Choroid plexus epithelial cell (primary cell): ENCODE data around the gene ABHD3.

ENCODE experiments used
- DNase-seq: peaks from one replicate; pipeline ENCODE4 v3.0.0-alpha.2; 2010; ENCODE audit warnings: low read depth
- H3K4me3 ChIP-seq: 2 replicates; pipeline ENCODE4 v1.5.1; 2011; ENCODE audit warnings: low read depth, mild to moderate bottlenecking, control low read depth, low read length, moderate library complexity
- TF ChIP-seq, protein P1 (sequence below): conservative IDR thresholded peaks from 2 replicates; pipeline ENCODE4 v1.5.1; 2011; ENCODE audit warnings: low read depth, mild to moderate bottlenecking, control low read depth, inconsistent platforms, low read length, moderate library complexity

ABHD3 gene, protein sequence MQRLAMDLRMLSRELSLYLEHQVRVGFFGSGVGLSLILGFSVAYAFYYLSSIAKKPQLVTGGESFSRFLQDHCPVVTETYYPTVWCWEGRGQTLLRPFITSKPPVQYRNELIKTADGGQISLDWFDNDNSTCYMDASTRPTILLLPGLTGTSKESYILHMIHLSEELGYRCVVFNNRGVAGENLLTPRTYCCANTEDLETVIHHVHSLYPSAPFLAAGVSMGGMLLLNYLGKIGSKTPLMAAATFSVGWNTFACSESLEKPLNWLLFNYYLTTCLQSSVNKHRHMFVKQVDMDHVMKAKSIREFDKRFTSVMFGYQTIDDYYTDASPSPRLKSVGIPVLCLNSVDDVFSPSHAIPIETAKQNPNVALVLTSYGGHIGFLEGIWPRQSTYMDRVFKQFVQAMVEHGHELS

DNA sequence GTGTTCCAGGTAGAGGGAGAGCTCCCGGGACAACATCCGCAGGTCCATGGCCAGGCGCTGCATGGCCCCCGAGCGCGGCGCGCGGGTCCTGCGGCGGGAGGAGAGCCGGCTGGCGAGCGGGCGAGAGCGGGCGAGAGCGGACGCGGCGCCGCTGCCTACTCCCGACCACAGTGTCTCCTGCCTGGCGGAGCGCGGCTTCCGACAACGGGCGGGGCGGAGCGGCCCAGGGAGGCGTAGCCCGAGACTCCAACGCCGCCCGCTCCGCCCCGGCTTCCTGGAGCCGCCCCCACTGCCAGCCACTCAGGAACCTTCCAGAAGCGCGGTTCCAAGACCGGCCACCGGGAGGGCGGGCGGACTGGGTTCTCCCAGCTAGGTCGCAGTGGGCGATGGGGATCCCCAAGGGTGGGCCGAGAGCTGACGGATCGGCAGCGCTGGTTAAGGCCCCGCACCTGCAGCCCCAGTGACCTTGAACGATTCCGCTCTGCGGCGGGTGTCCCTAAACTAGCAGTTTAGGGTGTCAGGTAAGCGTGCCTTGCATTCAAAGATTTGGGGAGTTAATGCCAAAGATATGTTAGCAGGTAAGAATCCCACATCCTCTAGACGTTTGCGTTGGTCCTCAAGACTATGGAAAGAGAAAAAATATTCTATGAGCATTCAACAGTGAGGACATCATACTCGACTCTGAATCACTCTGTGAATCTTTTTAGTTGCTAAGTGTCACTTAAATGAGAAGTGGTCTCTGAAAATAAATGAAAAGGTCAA lies at the start of gene ABHD3:
TSS of gene ABHD3 (minus strand) at position 172 of the 762 bp plus-strand sequence. CDS start at position 63, 109 bp downstream.
- peak; percentile 91 for DNase-seq
- peak within 1 kb of the TSS; percentile 84 for H3K4me3 ChIP-seq
- TF ChIP-seq, protein P1, sequence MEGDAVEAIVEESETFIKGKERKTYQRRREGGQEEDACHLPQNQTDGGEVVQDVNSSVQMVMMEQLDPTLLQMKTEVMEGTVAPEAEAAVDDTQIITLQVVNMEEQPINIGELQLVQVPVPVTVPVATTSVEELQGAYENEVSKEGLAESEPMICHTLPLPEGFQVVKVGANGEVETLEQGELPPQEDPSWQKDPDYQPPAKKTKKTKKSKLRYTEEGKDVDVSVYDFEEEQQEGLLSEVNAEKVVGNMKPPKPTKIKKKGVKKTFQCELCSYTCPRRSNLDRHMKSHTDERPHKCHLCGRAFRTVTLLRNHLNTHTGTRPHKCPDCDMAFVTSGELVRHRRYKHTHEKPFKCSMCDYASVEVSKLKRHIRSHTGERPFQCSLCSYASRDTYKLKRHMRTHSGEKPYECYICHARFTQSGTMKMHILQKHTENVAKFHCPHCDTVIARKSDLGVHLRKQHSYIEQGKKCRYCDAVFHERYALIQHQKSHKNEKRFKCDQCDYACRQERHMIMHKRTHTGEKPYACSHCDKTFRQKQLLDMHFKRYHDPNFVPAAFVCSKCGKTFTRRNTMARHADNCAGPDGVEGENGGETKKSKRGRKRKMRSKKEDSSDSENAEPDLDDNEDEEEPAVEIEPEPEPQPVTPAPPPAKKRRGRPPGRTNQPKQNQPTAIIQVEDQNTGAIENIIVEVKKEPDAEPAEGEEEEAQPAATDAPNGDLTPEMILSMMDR, result peak; percentile 49

DNA sequence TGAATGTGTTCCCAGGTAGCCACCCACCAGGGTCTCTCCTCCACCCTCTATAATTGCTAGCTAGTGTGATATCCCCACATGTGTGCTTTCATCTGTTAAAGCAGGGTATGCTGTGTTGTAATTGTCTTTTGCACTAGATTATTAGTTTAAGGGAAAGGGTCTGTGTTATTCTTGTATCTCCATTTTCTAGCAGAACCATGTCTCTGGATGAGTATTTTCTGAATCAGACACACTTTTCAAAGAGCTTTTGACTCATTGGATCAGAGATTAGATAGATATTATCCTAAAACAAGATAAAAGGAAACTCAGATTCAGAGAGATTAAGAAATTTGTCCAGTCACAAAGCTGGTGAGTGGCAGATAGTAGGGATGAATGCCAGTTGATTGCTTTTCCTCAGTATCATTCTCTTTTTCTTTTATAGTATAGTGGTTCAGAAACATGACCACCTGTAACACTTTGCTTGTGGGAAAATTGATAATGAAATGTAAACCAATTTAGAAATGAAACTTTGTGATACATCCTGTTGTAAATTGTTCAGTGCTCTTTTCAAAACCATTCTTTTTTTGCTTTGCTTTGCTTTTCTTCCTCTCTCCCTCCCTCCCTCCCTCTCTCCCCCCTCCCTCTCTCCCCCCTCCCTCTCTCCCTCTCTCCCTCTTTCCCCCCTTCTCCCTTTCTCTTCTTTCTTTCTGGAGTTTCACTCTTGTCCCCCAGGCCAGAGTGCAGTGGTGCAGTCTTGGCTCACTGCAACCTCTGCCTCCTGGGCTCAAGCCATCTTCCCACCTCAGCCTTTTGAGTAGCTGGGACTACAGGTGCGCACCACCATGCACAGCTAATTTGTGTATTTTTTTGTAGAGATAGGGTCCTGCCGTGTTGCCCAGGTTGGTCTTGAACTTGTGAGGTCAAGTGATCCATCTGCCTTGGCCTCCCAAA lies 43.5 kb upstream of the ABHD3 start:
- no peak for DNase-seq
- TF ChIP-seq, protein P1, result no peak
- no peak overlapping the region for H3K4me3 ChIP-seq

DNA sequence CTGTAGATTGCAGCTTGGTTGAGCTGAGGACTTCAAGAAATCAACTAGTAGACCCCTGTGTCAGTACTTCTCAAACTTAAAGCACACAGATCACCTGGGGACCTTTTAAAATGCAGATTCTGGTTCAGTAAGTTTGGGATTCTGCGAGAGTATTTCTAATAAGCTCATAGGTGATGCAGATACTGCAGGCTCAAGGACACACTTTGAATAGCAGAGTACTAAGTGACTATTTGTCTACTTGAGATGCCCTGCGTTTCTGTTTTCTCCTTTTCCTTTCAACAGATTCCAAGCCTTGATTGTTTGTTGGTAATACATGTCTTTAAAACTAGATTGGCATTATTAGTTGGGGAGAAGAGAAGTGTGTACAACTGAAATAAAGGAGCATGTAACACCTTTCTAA lies 42.7 kb upstream of the ABHD3 start:
- no peak for DNase-seq
- no peak overlapping the region for H3K4me3 ChIP-seq
- TF ChIP-seq, protein P1, result no peak

DNA sequence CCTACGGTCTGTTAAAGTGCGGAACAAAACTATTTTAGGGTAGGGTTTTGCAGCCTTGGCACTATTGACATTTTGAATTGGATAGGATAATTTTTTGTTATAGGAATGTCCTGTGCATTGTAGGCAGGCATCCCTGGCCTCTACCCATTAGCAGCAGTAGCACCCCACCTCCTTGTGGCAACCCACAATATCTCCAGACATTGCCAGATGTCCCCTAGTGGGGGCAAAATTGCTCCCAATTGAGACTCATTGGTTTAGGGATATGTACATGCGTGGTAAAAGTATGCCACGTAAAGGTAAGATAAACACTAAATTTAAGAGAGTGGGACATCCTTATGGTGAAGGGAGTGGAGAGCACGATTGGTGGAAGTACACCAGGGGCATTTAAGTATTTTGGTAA lies 40.7 kb upstream of the ABHD3 start:
- DNase-seq, result no peak
- TF ChIP-seq, protein P1, result no peak
- no peak overlapping the region for H3K4me3 ChIP-seq

DNA sequence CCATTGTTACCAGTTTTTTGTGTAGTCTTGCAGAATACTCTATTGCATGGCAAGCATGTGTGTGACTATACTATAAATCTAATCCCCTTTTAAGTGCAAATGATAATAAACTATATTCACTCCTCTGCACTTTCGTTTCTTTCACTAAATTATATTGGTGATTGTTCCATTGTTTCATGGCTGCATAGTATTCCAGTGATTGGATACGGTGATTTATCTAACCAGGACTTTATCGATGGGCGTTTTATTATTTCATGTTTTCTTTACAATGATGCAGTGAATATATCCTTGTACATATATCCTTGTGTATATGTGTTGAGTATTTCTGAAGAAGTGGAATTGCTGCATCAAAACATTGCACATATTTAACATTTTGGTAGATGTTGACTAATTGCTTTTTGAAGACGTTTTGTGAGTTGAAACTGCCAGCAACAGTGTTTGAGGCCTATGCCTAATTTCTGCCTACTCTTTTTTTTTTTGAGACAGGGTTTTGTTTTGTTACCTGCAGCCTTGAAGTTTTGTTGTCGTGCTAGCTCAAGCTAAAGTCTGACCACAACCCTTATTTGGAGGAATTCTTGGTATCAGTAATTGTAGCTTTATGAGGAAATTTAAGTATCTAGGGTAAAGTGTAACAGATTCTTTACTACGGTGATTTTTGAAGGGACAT lies 38.7 kb upstream of the ABHD3 start:
- no peak for DNase-seq
- H3K4me3 ChIP-seq, result no peak overlapping the region
- TF ChIP-seq, protein P1, result no peak

DNA sequence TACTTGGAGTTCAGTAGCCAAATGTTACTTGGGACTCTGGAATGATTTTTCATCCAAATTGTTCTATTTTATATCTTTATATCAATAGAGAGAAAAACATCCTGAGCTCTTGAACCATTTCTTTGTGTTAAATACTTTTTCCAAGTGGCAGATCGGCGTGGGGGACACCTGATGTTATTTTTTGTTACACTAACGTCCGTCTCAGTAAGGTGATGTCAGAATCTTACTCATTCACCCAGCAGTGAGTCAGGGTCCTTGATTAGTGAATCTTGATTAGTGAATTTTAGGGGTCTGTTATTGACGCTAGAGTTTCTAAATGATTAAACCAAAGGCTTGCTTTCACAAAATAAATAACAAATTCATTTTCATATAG lies 37.7 kb upstream of the ABHD3 start:
- TF ChIP-seq, protein P1, result no peak
- no peak for DNase-seq
- H3K4me3 ChIP-seq, result peak overlapping the region; percentile 90
